Right renal pelvis (tissue), 4 donors: ENCODE results near the gene PLPP7. TPM values are rescaled to one million over a fixed set of nuclear protein-coding genes. Genes with fewer than 3 reads are reported as not detected.

Source experiments
- DNase-seq, 4 donors: peaks; one replicate each; pipeline ENCODE4 v3.0.0-alpha.2; 2013; ENCODE audit warnings: low read depth in 4 of 4, low spot score in 3 of 4, missing footprints in 1 of 4
- polyA plus RNA-seq, 4 donors: library from polyadenylated mRNA; unstranded; fragments of 120-200 nt; gene quantifications; one replicate each; pipeline ENCODE4 v1.2.1, GENCODE V29; 2013; ENCODE audit not compliant: insufficient read length in 4 of 4

Gene PLPP7
- polyA plus RNA-seq, 4 donors = 1.9 to 3.5 (median 2.4) TPM

- DNase-seq = no peak
Measured at GRCh38 chr9:131280660-131281059, 8.9 kb upstream of the PLPP7 start.

- DNase-seq = no peak
Measured at GRCh38 chr9:131281119-131281965, 8.2 kb upstream of the PLPP7 start.

- no peak for DNase-seq
Measured at GRCh38 chr9:131282175-131282574, 7.3 kb upstream of the PLPP7 start.

GRCh38 chr9:131282688-131283422 lies 6.7 kb upstream of the PLPP7 start:
- peak in 2 of 4 donors; percentile 52 to 70 for DNase-seq

- no peak for DNase-seq
Measured at GRCh38 chr9:131284856-131285255, 4.7 kb upstream of the PLPP7 start.

GRCh38 chr9:131287359-131287758 lies 2.2 kb upstream of the PLPP7 start:
- DNase-seq = no peak

GRCh38 chr9:131288217-131288616 lies 1.3 kb upstream of the PLPP7 start:
- no peak for DNase-seq

- no peak for DNase-seq
Measured at GRCh38 chr9:131290036-131290766, 678 bp downstream of the PLPP7 start.

- DNase-seq = no peak
Measured at GRCh38 chr9:131290767-131291370, 1.3 kb downstream of the PLPP7 start.

GRCh38 chr9:131291795-131292315 lies 2.3 kb downstream of the PLPP7 start:
- no peak for DNase-seq

GRCh38 chr9:131292937-131293336 lies 3.4 kb downstream of the PLPP7 start:
- no peak for DNase-seq

- no peak for DNase-seq
Measured at GRCh38 chr9:131296460-131296859, 6.9 kb downstream of the PLPP7 start.

- DNase-seq = no peak
Measured at GRCh38 chr9:131296906-131297500, 7.5 kb downstream of the PLPP7 start.

- DNase-seq = no peak
Measured at GRCh38 chr9:131297903-131298302, 8.4 kb downstream of the PLPP7 start.

- no peak for DNase-seq
Measured at GRCh38 chr9:131298341-131298740, 8.8 kb downstream of the PLPP7 start.

GRCh38 chr9:131298816-131299215 lies 9.3 kb downstream of the PLPP7 start:
- no peak for DNase-seq

- DNase-seq = no peak
Measured at GRCh38 chr9:131299346-131299960, 9.9 kb downstream of the PLPP7 start.

GRCh38 chr9:131299961-131300347 lies 10.4 kb downstream of the PLPP7 start:
- DNase-seq = no peak

- DNase-seq = no peak
Measured at GRCh38 chr9:131300444-131300843, 10.9 kb downstream of the PLPP7 start.
